ENCODE results near the gene CNTN1. TPM values are rescaled to one million over a fixed set of nuclear protein-coding genes. Genes with fewer than 3 reads are reported as not detected.

CNTN1 gene
- total RNA-seq, 4 donors from 2014 or later: 64.1 to 193 (median 92.4) TPM

GRCh38 chr12:40898505-40898904 lies 206.3 kb downstream of the CNTN1 start:
- Histone ChIP-seq H3K27me3 (no peaks in the 10 kb centered on the region), H3K4me1 (peaks cover 0 to 10% (median 0%) of the 10 kb centered on the region in 3 donors), H3K9me3 (no peaks in the 10 kb centered on the region), H3K27ac (no peak overlapping the region), H3K4me3 (no peak overlapping the region), H3K36me3 (no peaks in the 10 kb centered on the region)
- TF ChIP-seq EP300 (IDR thresholded peaks at IDR 0.05) (no peak), POLR2AphosphoS5 (IDR thresholded peaks at IDR 0.05) (no peak), CTCF (IDR thresholded peaks at IDR 0.05) (no peak), POLR2A (IDR thresholded peaks at IDR 0.05) (no peak)
- no peak for ATAC-seq
- whole genome bisulfite sequencing, 2 donors (ENCODE audit: low coverage in 1 of 2): 73 to 89% methylated on average over 2 to 3 of the region's 3 CpGs

- Histone ChIP-seq H3K4me3 (no peak overlapping the region), H3K27me3 (no peaks in the 10 kb centered on the region), H3K9me3 (no peaks in the 10 kb centered on the region), H3K36me3 (no peaks in the 10 kb centered on the region), H3K27ac (no peak overlapping the region), H3K4me1 (peaks cover 0 to 12% (median 0%) of the 10 kb centered on the region in 3 donors)
- 0 to 11% methylated on average over 1 of the region's 1 CpG for WGBS, 2 donors (ENCODE audit: low coverage in 1 of 2)
- ATAC-seq: peak; percentile 41
- TF ChIP-seq POLR2A (IDR thresholded peaks at IDR 0.05): no peak
- no peak for TF ChIP-seq EP300 (IDR thresholded peaks at IDR 0.05)
- no peak for TF ChIP-seq CTCF (IDR thresholded peaks at IDR 0.05)
- TF ChIP-seq POLR2AphosphoS5 (IDR thresholded peaks at IDR 0.05): no peak
These were observed 210.8 kb downstream of the CNTN1 start for GRCh38 chr12:40903040-40903439.

DNA sequence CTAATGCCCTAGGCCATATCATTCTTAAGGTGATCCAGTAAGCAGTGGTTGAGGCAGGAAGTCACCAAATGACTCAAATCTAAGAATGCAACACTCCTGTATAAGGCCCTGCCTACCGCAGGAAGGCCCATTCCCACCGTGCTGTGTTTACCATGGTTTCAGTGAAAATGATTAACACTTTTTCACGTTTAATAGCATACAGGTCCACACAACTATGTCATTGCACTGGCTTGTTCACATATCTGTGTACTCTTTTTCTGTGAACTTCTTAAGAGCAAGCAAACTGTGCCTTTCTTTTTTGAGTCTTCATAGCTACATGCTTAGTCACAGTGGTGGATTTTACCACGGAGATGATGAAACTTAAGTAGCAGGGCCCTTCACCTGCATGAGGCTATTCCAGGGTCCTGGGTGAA lies 214.9 kb downstream of the CNTN1 start:
- Histone ChIP-seq H3K36me3 (no peaks in the 10 kb centered on the region), H3K4me3 (no peak overlapping the region), H3K4me1 (peaks cover 0 to 12% (median 0%) of the 10 kb centered on the region in 3 donors), H3K27me3 (no peaks in the 10 kb centered on the region), H3K9me3 (no peaks in the 10 kb centered on the region), H3K27ac (no peak overlapping the region)
- 78 to 93% methylated on average over 3 to 4 of the region's 4 CpGs for WGBS, 2 donors (ENCODE audit: low coverage in 1 of 2)
- TF ChIP-seq EP300 (IDR thresholded peaks at IDR 0.05) (no peak), CTCF (IDR thresholded peaks at IDR 0.05) (no peak)
- ATAC-seq: no peak

- no peaks in the 10 kb centered on the region for H3K9me3 ChIP-seq
- no peaks in the 10 kb centered on the region for H3K36me3 ChIP-seq
- no peak overlapping the region for H3K4me3 ChIP-seq
- H3K27me3 ChIP-seq: no peaks in the 10 kb centered on the region
- H3K27ac ChIP-seq: no peak overlapping the region
- 94 to 100% methylated on average over 2 to 3 of the region's 3 CpGs for WGBS, 2 donors (ENCODE audit: low coverage in 1 of 2)
- TF ChIP-seq CTCF (IDR thresholded peaks at IDR 0.05) (no peak), POLR2A (IDR thresholded peaks at IDR 0.05) (no peak), POLR2AphosphoS5 (IDR thresholded peaks at IDR 0.05) (no peak), EP300 (IDR thresholded peaks at IDR 0.05) (no peak)
- no peak for ATAC-seq
- H3K4me1 ChIP-seq: no peaks in the 10 kb centered on the region
These were observed 219.4 kb downstream of the CNTN1 start for GRCh38 chr12:40911676-40912075.

GRCh38 chr12:40915172-40915571 lies 222.9 kb downstream of the CNTN1 start:
- 80 to 86% methylated on average over 2 of the region's 2 CpGs for WGBS, 2 donors (ENCODE audit: low coverage in 1 of 2)
- ATAC-seq: no peak

More at GRCh38 chr12:40915172-40915571, 222.9 kb downstream of the CNTN1 start:
- Histone ChIP-seq H3K27me3 (no peaks in the 10 kb centered on the region), H3K4me1 (no peaks in the 10 kb centered on the region), H3K36me3 (no peaks in the 10 kb centered on the region), H3K9me3 (no peaks in the 10 kb centered on the region), H3K27ac (no peak overlapping the region), H3K4me3 (no peak overlapping the region)
- no peak for TF ChIP-seq EP300 (IDR thresholded peaks at IDR 0.05)
- TF ChIP-seq CTCF (IDR thresholded peaks at IDR 0.05): no peak
- no peak for TF ChIP-seq POLR2A (IDR thresholded peaks at IDR 0.05)
- no peak for TF ChIP-seq POLR2AphosphoS5 (IDR thresholded peaks at IDR 0.05)
